ENCODE data around the gene FAM222B.
"Not testable (repeated sequence)": the region's sequence is repeated elsewhere in the genome, so short reads cannot be mapped to it uniquely, and the experiment has no call there.

The FAM222B gene

DNA sequence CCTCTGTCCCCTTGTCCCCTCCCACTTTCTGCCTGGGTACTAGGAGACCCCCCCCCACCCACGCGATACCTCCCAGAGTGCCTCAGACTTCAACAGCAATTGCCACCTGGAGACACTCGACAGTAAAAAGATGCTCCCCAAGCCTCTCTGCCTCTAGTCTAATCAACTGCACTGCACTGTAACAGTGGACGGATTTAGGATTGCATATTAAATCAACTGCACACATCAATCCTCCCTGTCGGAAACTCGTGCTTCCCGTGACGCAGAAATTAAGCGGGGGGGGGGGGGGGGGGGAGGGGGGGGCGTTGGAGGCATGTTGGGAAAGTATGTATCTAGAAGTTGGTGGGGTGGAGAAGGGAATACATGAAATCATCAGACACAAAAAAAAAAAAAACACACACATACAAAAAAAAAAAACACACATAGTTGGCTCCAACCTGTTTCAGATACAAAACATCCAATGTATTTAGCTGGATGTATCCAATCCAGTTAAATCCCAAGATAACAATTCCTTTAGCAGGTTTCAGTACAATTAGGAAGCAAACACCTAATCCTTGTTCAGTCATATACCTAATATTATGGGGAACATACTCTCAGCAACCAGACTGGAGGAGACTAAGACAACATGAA, 29.7 kb downstream of the FAM222B start:
- Histone ChIP-seq H3K4me1 (no peaks in the 10 kb centered on the region), H3K4me3 (ENCODE audit: low read depth, low read length) (peak overlapping the region; percentile 81), H3K36me3 (no peaks in the 10 kb centered on the region), H3K27me3 (no peaks in the 10 kb centered on the region), H3K9me3 (no peaks in the 10 kb centered on the region)
- DNase-seq: no peak
- TF ChIP-seq, protein P1, sequence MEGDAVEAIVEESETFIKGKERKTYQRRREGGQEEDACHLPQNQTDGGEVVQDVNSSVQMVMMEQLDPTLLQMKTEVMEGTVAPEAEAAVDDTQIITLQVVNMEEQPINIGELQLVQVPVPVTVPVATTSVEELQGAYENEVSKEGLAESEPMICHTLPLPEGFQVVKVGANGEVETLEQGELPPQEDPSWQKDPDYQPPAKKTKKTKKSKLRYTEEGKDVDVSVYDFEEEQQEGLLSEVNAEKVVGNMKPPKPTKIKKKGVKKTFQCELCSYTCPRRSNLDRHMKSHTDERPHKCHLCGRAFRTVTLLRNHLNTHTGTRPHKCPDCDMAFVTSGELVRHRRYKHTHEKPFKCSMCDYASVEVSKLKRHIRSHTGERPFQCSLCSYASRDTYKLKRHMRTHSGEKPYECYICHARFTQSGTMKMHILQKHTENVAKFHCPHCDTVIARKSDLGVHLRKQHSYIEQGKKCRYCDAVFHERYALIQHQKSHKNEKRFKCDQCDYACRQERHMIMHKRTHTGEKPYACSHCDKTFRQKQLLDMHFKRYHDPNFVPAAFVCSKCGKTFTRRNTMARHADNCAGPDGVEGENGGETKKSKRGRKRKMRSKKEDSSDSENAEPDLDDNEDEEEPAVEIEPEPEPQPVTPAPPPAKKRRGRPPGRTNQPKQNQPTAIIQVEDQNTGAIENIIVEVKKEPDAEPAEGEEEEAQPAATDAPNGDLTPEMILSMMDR (IDR thresholded peaks at IDR 0.05; ENCODE audit: low read depth, low read length): no peak

DNA sequence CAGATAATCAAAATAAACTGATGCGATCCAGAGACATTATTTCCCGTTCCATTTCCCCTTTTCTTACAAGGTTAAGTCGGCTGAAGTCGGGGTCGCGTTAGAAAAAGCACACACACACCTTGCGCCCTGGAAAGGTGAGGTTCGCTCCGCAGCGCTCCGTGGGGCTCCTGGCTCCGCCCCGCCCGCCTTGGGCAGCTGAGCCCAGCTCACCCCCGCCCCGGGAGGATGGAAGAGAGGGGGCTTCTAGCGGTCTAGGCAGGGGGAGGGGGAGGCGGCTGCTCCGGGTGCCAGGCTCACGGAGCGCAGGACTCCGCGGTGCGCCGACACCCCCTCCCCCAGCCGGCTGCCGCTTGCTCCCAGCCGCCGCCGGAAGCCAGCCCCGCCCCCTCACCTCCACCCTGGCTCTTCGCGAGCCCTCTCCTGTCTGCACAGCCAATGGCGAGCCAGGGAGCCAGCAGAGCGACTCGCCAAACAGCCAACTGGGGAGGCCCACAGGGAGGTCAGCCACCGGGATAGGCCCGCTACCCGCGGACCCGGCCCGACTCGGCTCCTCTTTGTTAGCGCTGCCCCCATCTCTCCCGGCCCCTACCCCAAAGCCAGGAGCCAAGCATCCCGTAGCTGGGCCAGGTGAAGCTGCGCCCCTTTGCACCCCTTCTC, 30.4 kb downstream of the FAM222B start:
- TF ChIP-seq, protein P1 (IDR thresholded peaks at IDR 0.05; ENCODE audit: low read depth, low read length): no peak
- no peaks in the 10 kb centered on the region for H3K27me3 ChIP-seq
- no peaks in the 10 kb centered on the region for H3K4me1 ChIP-seq
- DNase-seq: peak; percentile 97
- peak overlapping the region; percentile 81 for H3K4me3 ChIP-seq (ENCODE audit: low read depth, low read length)
- H3K9me3 ChIP-seq: no peaks in the 10 kb centered on the region
- no peaks in the 10 kb centered on the region for H3K36me3 ChIP-seq

- Histone ChIP-seq H3K9me3 (no peaks in the 10 kb centered on the region), H3K4me3 (ENCODE audit: low read depth, low read length) (peak overlapping the region; percentile 81), H3K27me3 (no peaks in the 10 kb centered on the region), H3K36me3 (no peaks in the 10 kb centered on the region), H3K4me1 (no peaks in the 10 kb centered on the region)
- DNase-seq: no peak
- TF ChIP-seq, protein P1 (IDR thresholded peaks at IDR 0.05; ENCODE audit: low read depth, low read length): no peak
These were observed 30.9 kb downstream of the FAM222B start for GRCh38 chr17:28811651-28812090.

- H3K9me3 ChIP-seq: no peaks in the 10 kb centered on the region
- TF ChIP-seq, protein P1 (IDR thresholded peaks at IDR 0.05; ENCODE audit: low read depth, low read length): no peak
- H3K4me3 ChIP-seq (ENCODE audit: low read depth, low read length): no peak overlapping the region
- H3K4me1 ChIP-seq: no peaks in the 10 kb centered on the region
- DNase-seq: no peak
- no peaks in the 10 kb centered on the region for H3K27me3 ChIP-seq
- no peaks in the 10 kb centered on the region for H3K36me3 ChIP-seq
These were observed 32.2 kb downstream of the FAM222B start for GRCh38 chr17:28810437-28810836.

DNA sequence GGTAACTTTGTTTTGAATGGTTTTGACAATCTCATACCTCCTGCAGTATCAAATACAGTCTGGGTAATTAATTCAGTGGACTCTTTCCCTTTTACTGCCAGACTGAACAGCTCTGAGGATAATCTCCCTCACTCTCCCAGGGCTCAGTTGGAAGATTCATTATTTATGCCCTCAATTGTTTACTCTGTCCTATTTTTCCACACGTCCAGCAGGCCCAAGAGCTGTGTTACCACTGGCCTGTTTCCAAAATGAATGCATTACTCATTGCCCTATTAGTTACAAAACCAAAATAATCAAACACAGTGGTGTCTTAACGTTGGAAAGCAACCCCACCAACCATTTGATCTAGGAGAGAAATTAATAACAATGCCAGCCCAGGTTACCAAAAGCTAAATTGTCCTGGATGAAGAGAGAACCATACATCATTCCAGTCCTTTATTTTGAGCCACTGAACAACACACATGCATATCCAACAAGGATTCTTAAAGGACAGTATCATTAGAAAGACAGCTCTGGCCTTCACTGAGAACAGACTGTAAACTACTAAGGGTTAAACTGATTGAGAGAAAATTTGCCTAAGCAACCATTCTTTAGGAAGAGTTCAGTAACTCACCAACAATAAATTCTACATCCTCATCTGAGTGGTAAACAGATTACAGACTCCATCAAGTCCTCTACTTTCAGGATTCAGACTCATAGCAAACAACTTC, 34.5 kb downstream of the FAM222B start:
- DNase-seq: no peak
- Histone ChIP-seq H3K4me3 (ENCODE audit: low read depth, low read length) (no peak overlapping the region), H3K9me3 (no peaks in the 10 kb centered on the region), H3K4me1 (no peaks in the 10 kb centered on the region), H3K27me3 (no peaks in the 10 kb centered on the region), H3K36me3 (no peaks in the 10 kb centered on the region)
- TF ChIP-seq, protein P1 (IDR thresholded peaks at IDR 0.05; ENCODE audit: low read depth, low read length): no peak

DNA sequence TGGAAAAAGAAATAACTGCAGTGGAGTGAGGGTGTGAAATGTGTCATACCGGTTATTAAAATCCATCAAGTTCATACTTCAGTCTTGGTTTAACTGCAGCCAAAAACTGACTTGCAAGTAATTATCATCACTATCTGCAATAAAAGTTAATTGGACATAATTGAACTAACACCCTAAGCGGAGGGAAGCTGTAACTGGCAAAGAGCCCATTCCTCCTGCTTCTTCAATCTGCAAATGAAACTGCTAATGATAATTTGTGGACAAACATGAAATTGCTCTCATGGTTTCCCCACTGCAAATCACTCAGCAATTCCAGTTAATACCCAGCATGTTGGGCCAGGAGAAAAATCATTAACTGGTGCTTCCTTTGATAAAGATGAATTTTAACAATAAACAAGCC, 46.5 kb downstream of the FAM222B start:
- H3K9me3 ChIP-seq: no peaks in the 10 kb centered on the region
- H3K27me3 ChIP-seq: no peaks in the 10 kb centered on the region
- TF ChIP-seq, protein P1 (IDR thresholded peaks at IDR 0.05; ENCODE audit: low read depth, low read length): no peak
- no peak overlapping the region for H3K4me3 ChIP-seq (ENCODE audit: low read depth, low read length)
- no peaks in the 10 kb centered on the region for H3K36me3 ChIP-seq
- H3K4me1 ChIP-seq: no peaks in the 10 kb centered on the region
- DNase-seq: no peak

DNA sequence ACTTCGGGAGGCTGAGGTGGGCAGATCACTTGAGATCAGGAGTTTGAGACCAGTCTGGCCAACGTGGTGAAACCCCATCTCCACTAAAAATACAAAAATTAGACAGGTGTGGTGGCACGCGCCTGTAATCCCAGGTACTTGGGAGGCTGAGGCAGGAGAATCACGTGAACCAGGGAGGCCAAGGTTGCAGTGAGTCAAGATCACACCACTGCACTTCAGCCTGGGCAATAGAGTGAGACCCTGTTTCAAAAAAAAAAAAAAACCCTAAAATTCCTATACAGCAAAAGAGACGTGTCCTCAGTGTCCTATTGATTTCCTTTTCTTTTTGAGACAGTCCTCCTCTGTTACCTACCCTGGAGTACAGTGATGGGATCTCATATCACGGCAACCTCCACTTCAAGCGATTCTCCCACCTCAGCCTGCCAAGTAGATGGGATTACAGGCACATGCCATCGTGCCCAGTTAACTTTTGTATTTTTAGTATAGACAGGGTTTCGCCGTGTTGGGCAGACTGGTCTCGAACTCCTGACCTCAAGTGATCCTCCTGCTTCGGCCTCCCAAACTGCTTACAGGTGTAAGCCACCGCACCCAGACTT, 47.6 kb downstream of the FAM222B start:
- not testable (repeated sequence) for H3K27me3 ChIP-seq, H3K9me3 ChIP-seq

More for the DNA sequence above, 47.6 kb downstream of the FAM222B start:
- not testable (repeated sequence) for H3K4me1 ChIP-seq; H3K4me3 ChIP-seq (ENCODE audit: low read depth, low read length); DNase-seq; H3K36me3 ChIP-seq

All from BE2C (cell line).